K562 (cell line): ENCODE data around the gene DEDD2. TPM values are rescaled to one million over a fixed set of nuclear protein-coding genes. Genes with fewer than 3 reads are reported as not detected.
A peak's percentile ranks its signal among the peaks of the same experiment; 100 is the strongest.

Experiments
- ATF7 ChIP-seq: fragments of 450-650 bp; IDR thresholded peaks from 2 replicates; pipeline ENCODE4 v1.7.1; 2014; ENCODE audit warnings: mild to moderate bottlenecking, moderate library complexity
- BCOR ChIP-seq: fragments of 450-650 bp; IDR thresholded peaks from 2 replicates; pipeline ENCODE4 v1.6.1; 2016
- CGGBP1 ChIP-seq: fragments of 250-450 bp; sonication (Bioruptor Pico); IDR thresholded peaks from 2 replicates; pipeline ENCODE4 v1.9.0; 2021; ENCODE audit warnings: mild to moderate bottlenecking
- ESRRB ChIP-seq: fragments of 250-450 bp; sonication (Bioruptor Pico); IDR thresholded peaks from 2 replicates; pipeline ENCODE4 v1.5.0; 2020; ENCODE audit warnings: mild to moderate bottlenecking, moderate library complexity, borderline replicate concordance
- JUN ChIP-seq, 2 experiments: sonication (generic) in 1 of 2; formaldehyde crosslinking in 1 of 2; IDR thresholded peaks; 2 replicates each; pipeline versions ENCODE4 v1.6.1 to v1.8.0; 2012 to 2022; ENCODE audit warnings: borderline replicate concordance in 2 of 2, mild to moderate bottlenecking in 2 of 2, improper control_type of control experiment in 1 of 2, low read depth in 1 of 2, low read length in 1 of 2, missing genetic modification reagents in 1 of 2
- MAFF ChIP-seq: IDR thresholded peaks from 2 replicates; pipeline ENCODE4 v1.6.1; 2012; ENCODE audit warnings: low read length, improper control_type of control experiment
- NR2F6 ChIP-seq: fragments of 450-650 bp; formaldehyde crosslinking; IDR thresholded peaks from 2 replicates; pipeline ENCODE4 v1.4.0; 2020; ENCODE audit warnings: mild to moderate bottlenecking
- RBBP5 ChIP-seq: fragments of 200-600 bp; sonication (generic); IDR thresholded peaks from 2 replicates; pipeline ENCODE4 v1.6.1; 2012; ENCODE audit warnings: borderline replicate concordance, mild to moderate bottlenecking, low read length, control low read depth, inconsistent platforms; ENCODE audit not compliant: insufficient read depth, poor library complexity, severe bottlenecking
- RUNX1 ChIP-seq: sonication (generic); IDR thresholded peaks from 2 replicates; pipeline ENCODE4 v1.6.1; 2016; ENCODE audit warnings: antibody characterized with exemption, low read depth
- SMARCA5 ChIP-seq: fragments of 450-650 bp; IDR thresholded peaks from 2 replicates; pipeline ENCODE4 v1.6.1; 2016
- SNRNP70 ChIP-seq: fragments of 200-400 bp; formaldehyde crosslinking; optimal IDR thresholded peaks from 2 replicates; pipeline ENCODE3; 2017; ENCODE audit warnings: low read depth, low read length
- SRSF7 ChIP-seq: fragments of 200-400 bp; formaldehyde crosslinking; optimal IDR thresholded peaks from 2 replicates; pipeline ENCODE3; 2017; ENCODE audit warnings: mild to moderate bottlenecking, low read depth, low read length
- TAF1 ChIP-seq: IDR thresholded peaks from 2 replicates; pipeline ENCODE4 v1.6.1; 2011; ENCODE audit warnings: mild to moderate bottlenecking, low read length, moderate library complexity; ENCODE audit not compliant: insufficient read depth, control insufficient read depth, severe bottlenecking; ENCODE audit errors: extremely low read depth
- THRAP3 ChIP-seq: fragments of 450-650 bp; IDR thresholded peaks from 2 replicates; pipeline ENCODE4 v1.6.1; 2016; ENCODE audit warnings: mild to moderate bottlenecking, inconsistent platforms, borderline replicate concordance
- ZKSCAN8 ChIP-seq: fragments of 200-800 bp; sonication (Bioruptor generic); IDR thresholded peaks from 2 replicates; pipeline ENCODE4 v1.6.1; 2016; ENCODE audit warnings: missing genetic modification characterization, missing compliant biosample characterization
- ZNF12 ChIP-seq: sonication (generic); formaldehyde crosslinking; IDR thresholded peaks from 2 replicates; pipeline ENCODE4 v1.4.0; 2020; ENCODE audit warnings: mild to moderate bottlenecking, missing genetic modification reagents
- ZNF507 ChIP-seq: conservative IDR thresholded peaks from 2 replicates; pipeline ENCODE4 v1.6.1; 2017; ENCODE audit warnings: missing genetic modification characterization, missing compliant biosample characterization
- ZNF551 ChIP-seq: fragments of 250-450 bp; sonication (Bioruptor Pico); IDR thresholded peaks from 2 replicates; pipeline ENCODE4 v1.5.0; 2021; ENCODE audit warnings: mild to moderate bottlenecking, moderate library complexity
- ZNF589 ChIP-seq: fragments of 200-800 bp; sonication (Bioruptor generic); IDR thresholded peaks from 2 replicates; pipeline ENCODE4 v1.6.1; 2016; ENCODE audit warnings: low read depth, missing genetic modification characterization, missing compliant biosample characterization
- ZNF707 ChIP-seq: fragments of 250-450 bp; sonication (Bioruptor Pico); conservative IDR thresholded peaks from 2 replicates; pipeline ENCODE4 v1.8.0; 2022; ENCODE audit warnings: inconsistent platforms, mild to moderate bottlenecking, moderate library complexity
- ZNF717 ChIP-seq: fragments of 250-450 bp; sonication (Bioruptor Pico); IDR thresholded peaks from 2 replicates; pipeline ENCODE4 v1.5.0; 2021
- ZSCAN29 ChIP-seq: fragments of 450-650 bp; IDR thresholded peaks from 2 replicates; pipeline ENCODE4 v1.6.1; 2017
- polyA plus RNA-seq, 8 experiments: library from polyadenylated mRNA; depleted of rRNA in 4 of 8; stranded (reverse) in 5 of 8; unstranded in 3 of 8; fragments of >200 nt; fragmentation: Nextera tagmentation in 2 of 8; fragmentation: Illumina TruSeq in 1 of 8; extraction: Ambion mirVana in 2 of 8; extraction: Trizol in 1 of 8; gene quantifications; 2 replicates each; pipeline versions ENCODE4 v1.2.1 to v1.2.3, GENCODE V29; 2011 to 2014; ENCODE audit warnings: inconsistent platforms in 1 of 8, missing spikeins in 1 of 8
- total RNA-seq, 7 experiments: library from RNA; depleted of rRNA in 6 of 7; stranded (reverse); fragments of >200 nt in 6 of 7; fragmentation: Illumina TruSeq in 2 of 7; extraction: Trizol in 2 of 7; gene quantifications; 2 replicates each; pipeline versions ENCODE4 v1.2.1 to v1.2.3, GENCODE V29; 2011 to 2021; ENCODE audit warnings: low replicate concordance in 1 of 7
- TF ChIP-seq, protein P1 (sequence below), 2 experiments: fragments of 450-650 bp; conservative IDR thresholded peaks; 2 replicates each; pipeline ENCODE4 v1.6.1; 2017; ENCODE audit warnings: mild to moderate bottlenecking in 2 of 2, moderate library complexity in 2 of 2
- TF ChIP-seq, protein P2 (sequence below): sonication (generic); formaldehyde crosslinking; IDR thresholded peaks from 2 replicates; pipeline ENCODE4 v1.8.0; 2022; ENCODE audit warnings: mild to moderate bottlenecking, missing genetic modification reagents, borderline replicate concordance

Gene DEDD2
- total and polyA plus RNA-seq, 9 of the 15 experiments (the other 6 are each of a cell fraction or from before 2014, with no cell fraction given), result 4.3 to 43.0 (median 29.2) TPM

- no peak for TF ChIP-seq ZNF507 (tag)
- no peak for TF ChIP-seq SMARCA5
- TF ChIP-seq JUN (IDR thresholded peaks at IDR 0.05; ENCODE audit: borderline replicate concordance, low read depth, low read length), result no peak
- no peak; the same call in 1 of the 2 replicates for TF ChIP-seq JUN (CRISPR knock-in tag; IDR thresholded peaks at IDR 0.05; ENCODE audit: borderline replicate concordance)
- TF ChIP-seq NR2F6 (CRISPR knock-in tag), result no peak
- no peak for TF ChIP-seq ZSCAN29
- no peak for TF ChIP-seq ZNF707 (CRISPR knock-in tag)
- TF ChIP-seq RBBP5, result peak; percentile 3
- no peak for TF ChIP-seq TAF1
- TF ChIP-seq ZNF551, result no peak
- no peak for TF ChIP-seq THRAP3
- TF ChIP-seq MAFF, result no peak
- TF ChIP-seq SNRNP70, result no peak
- no peak for TF ChIP-seq ZKSCAN8 (CRISPR knock-in tag)
- no peak for TF ChIP-seq SRSF7
- TF ChIP-seq, protein P1, sequence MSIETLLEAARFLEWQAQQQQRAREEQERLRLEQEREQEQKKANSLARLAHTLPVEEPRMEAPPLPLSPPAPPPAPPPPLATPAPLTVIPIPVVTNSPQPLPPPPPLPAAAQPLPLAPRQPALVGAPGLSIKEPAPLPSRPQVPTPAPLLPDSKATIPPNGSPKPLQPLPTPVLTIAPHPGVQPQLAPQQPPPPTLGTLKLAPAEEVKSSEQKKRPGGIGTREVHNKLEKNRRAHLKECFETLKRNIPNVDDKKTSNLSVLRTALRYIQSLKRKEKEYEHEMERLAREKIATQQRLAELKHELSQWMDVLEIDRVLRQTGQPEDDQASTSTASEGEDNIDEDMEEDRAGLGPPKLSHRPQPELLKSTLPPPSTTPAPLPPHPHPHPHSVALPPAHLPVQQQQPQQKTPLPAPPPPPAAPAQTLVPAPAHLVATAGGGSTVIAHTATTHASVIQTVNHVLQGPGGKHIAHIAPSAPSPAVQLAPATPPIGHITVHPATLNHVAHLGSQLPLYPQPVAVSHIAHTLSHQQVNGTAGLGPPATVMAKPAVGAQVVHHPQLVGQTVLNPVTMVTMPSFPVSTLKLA (conservative IDR thresholded peaks at IDR 0.05), result no peak
- no peak for TF ChIP-seq ZNF589 (CRISPR knock-in tag)
- no peak for TF ChIP-seq ESRRB
- no peak for TF ChIP-seq BCOR
- TF ChIP-seq ZNF717 (CRISPR knock-in tag), result no peak
- TF ChIP-seq CGGBP1 (CRISPR knock-in tag), result no peak
- peak; percentile 91 for TF ChIP-seq ATF7
- no peak for TF ChIP-seq RUNX1
- TF ChIP-seq ZNF12 (CRISPR knock-in tag), result no peak
- TF ChIP-seq, protein P2, sequence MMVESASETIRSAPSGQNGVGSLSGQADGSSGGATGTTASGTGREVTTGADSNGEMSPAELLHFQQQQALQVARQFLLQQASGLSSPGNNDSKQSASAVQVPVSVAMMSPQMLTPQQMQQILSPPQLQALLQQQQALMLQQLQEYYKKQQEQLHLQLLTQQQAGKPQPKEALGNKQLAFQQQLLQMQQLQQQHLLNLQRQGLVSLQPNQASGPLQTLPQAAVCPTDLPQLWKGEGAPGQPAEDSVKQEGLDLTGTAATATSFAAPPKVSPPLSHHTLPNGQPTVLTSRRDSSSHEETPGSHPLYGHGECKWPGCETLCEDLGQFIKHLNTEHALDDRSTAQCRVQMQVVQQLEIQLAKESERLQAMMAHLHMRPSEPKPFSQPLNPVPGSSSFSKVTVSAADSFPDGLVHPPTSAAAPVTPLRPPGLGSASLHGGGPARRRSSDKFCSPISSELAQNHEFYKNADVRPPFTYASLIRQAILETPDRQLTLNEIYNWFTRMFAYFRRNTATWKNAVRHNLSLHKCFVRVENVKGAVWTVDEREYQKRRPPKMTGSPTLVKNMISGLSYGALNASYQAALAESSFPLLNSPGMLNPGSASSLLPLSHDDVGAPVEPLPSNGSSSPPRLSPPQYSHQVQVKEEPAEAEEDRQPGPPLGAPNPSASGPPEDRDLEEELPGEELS (CRISPR knock-in tag), result no peak
Measured at GRCh38 chr19:42216653-42217519, 591 bp downstream of the DEDD2 start (continued).
